H1 (cell line): ENCODE measurements around the gene GLG1. TPM values are rescaled to one million over a fixed set of nuclear protein-coding genes. Genes with fewer than 3 reads are reported as not detected.

Source experiments
- CTCF ChIA-PET: fragments of 300-600 bp; sonication (Branson Sonifier 250); formaldehyde crosslinking; loops from one replicate; lab custom pipeline; 2021; ENCODE audit not compliant: partially characterized antibody; lab: Charles Lee
- POLR2A ChIA-PET: fragments of 300-600 bp; sonication (Branson Sonifier 250); formaldehyde crosslinking; loops from one replicate; lab custom pipeline; 2021; ENCODE audit warnings: inconsistent platforms; ENCODE audit not compliant: partially characterized antibody; lab: Charles Lee
- DNase-seq, 2 experiments: peaks; one replicate each; pipeline versions ENCODE4 v3.0.0 to v3.0.0-alpha.2; 2010 to 2022; ENCODE audit warnings: low spot score in 2 of 2, low read depth in 1 of 2, mixed read lengths in 1 of 2
- FAIRE-seq: peaks from 2 replicates; lab custom pipeline; 2011; peaks lifted over from hg19 to GRCh38; lab: Jason Lieb, UNC
- H2AFZ ChIP-seq: 2 replicates; pipeline ENCODE4 v1.8.1; 2012; ENCODE audit warnings: low read length, inconsistent platforms
- H2AK5ac ChIP-seq: 2 replicates; pipeline ENCODE4 v1.6.1; 2013; ENCODE audit warnings: low read depth, low read length
- H2BK120ac ChIP-seq: replicated peaks from 2 replicates; pipeline ENCODE3; 2013; ENCODE audit warnings: low read depth, low read length, inconsistent platforms
- H2BK12ac ChIP-seq: 2 replicates; pipeline ENCODE4 v1.6.1; 2013; ENCODE audit warnings: low read depth, low read length
- H2BK15ac ChIP-seq: 2 replicates; pipeline ENCODE4 v1.6.1; 2013; ENCODE audit warnings: low read length
- H2BK20ac ChIP-seq: 2 replicates; pipeline ENCODE4 v1.6.1; 2013; ENCODE audit warnings: low read length
- H2BK5ac ChIP-seq: 2 replicates; pipeline ENCODE4 v1.6.1; 2013; ENCODE audit warnings: low read depth, low read length
- H3K14ac ChIP-seq: 2 replicates; pipeline ENCODE4 v1.6.1; 2013; ENCODE audit warnings: inconsistent platforms; ENCODE audit not compliant: insufficient read length
- H3K18ac ChIP-seq: 2 replicates; pipeline ENCODE4 v1.6.1; 2013; ENCODE audit warnings: low read length; ENCODE audit errors: extremely low read depth
- H3K23ac ChIP-seq: 2 replicates; pipeline ENCODE4 v1.6.1; 2013; ENCODE audit warnings: inconsistent platforms; ENCODE audit not compliant: insufficient read length
- H3K23me2 ChIP-seq: 2 replicates; pipeline ENCODE4 v1.6.1; 2013; ENCODE audit warnings: low read depth, low read length
- H3K27ac ChIP-seq: 2 replicates; pipeline ENCODE4 v1.6.1; 2011; ENCODE audit warnings: low read depth, low read length, inconsistent platforms
- H3K27me3 ChIP-seq, 4 experiments: replicated peaks in 1 of 4; 1 replicate in 1 of 4; 2 replicates in 3 of 4; pipeline versions ENCODE4 v1.6.1 to v1.8.1; 2011 to 2013; ENCODE audit warnings: low read length in 3 of 4, mild to moderate bottlenecking in 3 of 4, inconsistent platforms in 2 of 4, mixed read lengths in 2 of 4, moderate library complexity in 1 of 4; ENCODE audit not compliant: control insufficient read depth in 3 of 4, insufficient read depth in 3 of 4; ENCODE audit errors: extremely low read depth in 1 of 4
- H3K36me3 ChIP-seq, 4 experiments: 2 replicates each; pipeline versions ENCODE4 v1.6.1 to v1.8.1; 2011 to 2013; ENCODE audit warnings: mild to moderate bottlenecking in 4 of 4, low read length in 3 of 4, moderate library complexity in 2 of 4, control low read depth in 1 of 4, inconsistent platforms in 1 of 4; ENCODE audit not compliant: insufficient read depth in 4 of 4, control insufficient read depth in 2 of 4
- H3K4ac ChIP-seq: replicated peaks from 2 replicates; pipeline ENCODE3; 2013; ENCODE audit warnings: low read length, low read depth, mixed read lengths, inconsistent platforms; ENCODE audit not compliant: insufficient read length
- H3K4me1 ChIP-seq, 4 experiments: replicated peaks in 1 of 4; 1 replicate in 1 of 4; 2 replicates in 3 of 4; pipeline versions ENCODE4 v1.6.1 to v1.8.1; 2011 to 2013; ENCODE audit warnings: low read length in 3 of 4, inconsistent platforms in 2 of 4, mixed read lengths in 1 of 4; ENCODE audit not compliant: insufficient read depth in 4 of 4, control insufficient read depth in 3 of 4
- H3K4me2 ChIP-seq, 2 experiments: 2 replicates each; pipeline versions ENCODE4 v1.6.1 to v1.8.1; 2011 to 2013; ENCODE audit warnings: low read depth in 2 of 2, low read length in 2 of 2, control low read depth in 1 of 2, inconsistent platforms in 1 of 2, mild to moderate bottlenecking in 1 of 2; ENCODE audit not compliant: insufficient read depth in 1 of 2
- H3K4me3 ChIP-seq, 4 experiments: fragments of 200-600, 300-600 bp in 1 of 4; sonication (generic), shearing (Covaris generic), sonication (Bioruptor Twin) in 1 of 4; 2 replicates each; pipeline versions ENCODE4 v1.5.1 to v1.8.1; 2011 to 2016; ENCODE audit warnings: low read length in 4 of 4, low read depth in 3 of 4, control low read depth in 2 of 4, inconsistent platforms in 2 of 4, mild to moderate bottlenecking in 2 of 4, mixed read lengths in 1 of 4, moderate library complexity in 1 of 4; ENCODE audit not compliant: insufficient read depth in 2 of 4; ENCODE audit errors: extremely low read depth in 1 of 4
- H3K56ac ChIP-seq: replicated peaks from 2 replicates; pipeline ENCODE3; 2013; ENCODE audit warnings: low read depth, mild to moderate bottlenecking, mixed read lengths, low read length, inconsistent platforms; ENCODE audit not compliant: insufficient read length
- H3K79me1 ChIP-seq: 2 replicates; pipeline ENCODE4 v1.6.1; 2013; ENCODE audit warnings: low read depth, low read length, control low read depth
- H3K79me2 ChIP-seq, 2 experiments: 2 replicates each; pipeline versions ENCODE4 v1.6.1 to v1.8.1; 2012 to 2013; ENCODE audit warnings: low read length in 2 of 2, mild to moderate bottlenecking in 2 of 2, inconsistent platforms in 1 of 2; ENCODE audit not compliant: insufficient read depth in 2 of 2, control insufficient read depth in 1 of 2
- H3K9ac ChIP-seq, 4 experiments: replicated peaks in 1 of 4; 1 replicate in 1 of 4; 2 replicates in 3 of 4; pipeline versions ENCODE4 v1.6.1 to v1.8.1; 2011 to 2013; ENCODE audit warnings: low read depth in 3 of 4, low read length in 3 of 4, control low read depth in 2 of 4, mild to moderate bottlenecking in 2 of 4, moderate library complexity in 2 of 4, inconsistent platforms in 1 of 4; ENCODE audit errors: extremely low read depth in 1 of 4
- H3K9me3 ChIP-seq, 2 experiments: 2 replicates each; pipeline versions ENCODE4 v1.6.1 to v1.8.1; 2012 to 2013; ENCODE audit warnings: mild to moderate bottlenecking in 2 of 2, moderate library complexity in 2 of 2, control low read depth in 1 of 2, inconsistent platforms in 1 of 2, low read depth in 1 of 2, low read length in 1 of 2, mixed read lengths in 1 of 2; ENCODE audit not compliant: insufficient read depth in 2 of 2
- H4K20me1 ChIP-seq, 2 experiments: replicated peaks in 1 of 2; 2 replicates each; pipeline versions ENCODE3 to v1.8.1; 2011 to 2013; ENCODE audit warnings: inconsistent platforms in 2 of 2, low read length in 2 of 2, mild to moderate bottlenecking in 1 of 2; ENCODE audit not compliant: insufficient read depth in 2 of 2, control insufficient read depth in 1 of 2
- H4K5ac ChIP-seq: 2 replicates; pipeline ENCODE4 v1.6.1; 2013; ENCODE audit warnings: low read length, low read depth, mixed read lengths, inconsistent platforms; ENCODE audit not compliant: insufficient read length
- H4K8ac ChIP-seq: 2 replicates; pipeline ENCODE4 v1.8.0; 2013; ENCODE audit warnings: mild to moderate bottlenecking, moderate library complexity, low read length, inconsistent platforms; ENCODE audit not compliant: insufficient read depth; ENCODE audit errors: extremely low read depth
- H4K91ac ChIP-seq: replicated peaks from 2 replicates; pipeline ENCODE3; 2013; ENCODE audit warnings: low read length, mixed read lengths, inconsistent platforms; ENCODE audit not compliant: insufficient read length
- BCL11A ChIP-seq, 2 experiments: IDR thresholded peaks; one replicate each; pipeline ENCODE4 v1.6.1; 2011; ENCODE audit warnings: low read depth in 2 of 2, low read length in 2 of 2, mild to moderate bottlenecking in 2 of 2
- CEBPB ChIP-seq: IDR thresholded peaks from 2 replicates; pipeline ENCODE4 v1.6.1; 2012; ENCODE audit warnings: low read depth, low read length
- CHD1 ChIP-seq: IDR thresholded peaks from 2 replicates; pipeline ENCODE4 v1.6.1; 2012; ENCODE audit warnings: low read depth, low read length, improper control_type of control experiment
- NRF1 ChIP-seq: IDR thresholded peaks from 2 replicates; pipeline ENCODE4 v1.6.1; 2011; ENCODE audit warnings: mild to moderate bottlenecking, low read depth, low read length, improper control_type of control experiment
- PHF8 ChIP-seq: fragments of 200-600 bp; sonication (generic); conservative IDR thresholded peaks from 2 replicates; pipeline ENCODE4 v1.7.1; 2012; ENCODE audit warnings: low read depth, mild to moderate bottlenecking, inconsistent platforms, low read length, moderate library complexity
- RXRA ChIP-seq: IDR thresholded peaks from 2 replicates; pipeline ENCODE4 v1.6.1; 2011; ENCODE audit warnings: low read depth, mild to moderate bottlenecking, low read length, moderate library complexity; ENCODE audit not compliant: insufficient read depth
- SAP30 ChIP-seq: fragments of 300-600 bp; sonication (generic); IDR thresholded peaks from 2 replicates; pipeline ENCODE4 v1.7.1; 2012; ENCODE audit warnings: low read length, moderate library complexity, mild to moderate bottlenecking, inconsistent platforms; ENCODE audit not compliant: insufficient read depth, insufficient replicate concordance
- SIN3A ChIP-seq, 2 experiments: IDR thresholded peaks in 1 of 2; conservative IDR thresholded peaks in 1 of 2; 2 replicates each; pipeline ENCODE4 v1.6.1; 2011 to 2012; ENCODE audit warnings: low read length in 2 of 2, improper control_type of control experiment in 1 of 2, low read depth in 1 of 2, mild to moderate bottlenecking in 1 of 2
- SIX5 ChIP-seq: IDR thresholded peaks from 2 replicates; pipeline ENCODE4 v1.6.1; 2011; ENCODE audit warnings: mild to moderate bottlenecking, low read depth, low read length
- TAF7 ChIP-seq: optimal IDR thresholded peaks from 2 replicates; pipeline ENCODE3; 2011; ENCODE audit warnings: low read depth, mild to moderate bottlenecking, inconsistent platforms, low read length, moderate library complexity, borderline replicate concordance
- ZNF274 ChIP-seq: IDR thresholded peaks from 2 replicates; pipeline ENCODE4 v1.7.0; 2012; ENCODE audit warnings: low read length, borderline replicate concordance; ENCODE audit errors: extremely low read depth
- WGBS, 2 experiments: shearing (Covaris generic) in 1 of 2; methylation state at CpG; one replicate each; pipeline versions ENCODE4 v1.1.6 to v1.1.7; 2013 to 2015; ENCODE audit warnings: low lambda C conversion rate in 2 of 2, mixed read lengths in 2 of 2, inconsistent platforms in 1 of 2, low coverage in 1 of 2, missing lambda C conversion rate in 1 of 2; ENCODE audit not compliant: insufficient replicate concordance in 2 of 2, insufficient coverage in 1 of 2, insufficient read length in 1 of 2; ENCODE audit errors: extremely low coverage in 1 of 2, missing lambda C conversion rate in 1 of 2; 5-methylcytosine and 5-hydroxymethylcytosine counted together
- polyA plus RNA-seq, 7 experiments: library from polyadenylated mRNA; depleted of rRNA in 3 of 7; stranded (reverse) in 5 of 7; unstranded in 2 of 7; fragments of >200 nt in 5 of 7; fragments of 200-250 nt in 2 of 7; gene quantifications; 1 replicate in 5 of 7; 2 replicates in 1 of 7; 4 replicates in 1 of 7; pipeline versions ENCODE4 v1.2.1 to v1.2.3, GENCODE V29; 2011 to 2013; ENCODE audit warnings: missing spikeins in 2 of 7, mixed read lengths in 2 of 7
- total RNA-seq: library from RNA; stranded (reverse); fragmentation: NEBNext Ultra II Directional; extraction: Animal tissue kit (Norgen Biotek cat#: 25700); gene quantifications from 2 replicates; pipeline ENCODE4 v1.2.1, GENCODE V29; 2021

The GLG1 gene
- total and polyA plus RNA-seq, 2 of the 8 experiments (the other 6 are each of a cell fraction or from before 2014, with no cell fraction given): 53.4 to 139 TPM

DNA sequence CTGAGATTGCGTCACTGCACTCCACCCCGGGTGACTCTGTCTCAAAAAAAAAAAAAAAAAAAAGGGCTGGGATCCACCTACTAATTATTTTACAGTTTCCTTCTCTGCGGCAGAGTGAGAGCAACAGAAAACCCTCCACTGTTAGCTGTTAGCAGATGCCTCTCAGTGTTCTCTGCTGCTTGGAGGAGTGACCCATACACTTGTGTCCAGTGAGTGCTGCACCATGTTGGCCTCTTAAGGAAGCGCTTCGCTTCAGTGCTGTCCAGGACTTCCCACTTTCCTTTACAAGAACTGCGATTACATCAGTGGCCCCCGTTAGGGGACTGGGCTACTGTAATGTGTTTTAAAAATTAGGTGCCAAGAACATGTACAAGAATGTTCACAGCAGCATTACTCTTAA lies 167.2 kb downstream of the GLG1 start:
- no peak overlapping the region for H3K27ac ChIP-seq
- no peaks in the 10 kb centered on the region for H3K36me3 ChIP-seq
- ChIA-PET POLR2A (no interaction called here), CTCF (no interaction called here)
- no peak overlapping the region for H3K18ac ChIP-seq
- no peak overlapping the region for H2BK20ac ChIP-seq
- H3K4me1 ChIP-seq: no peaks in the 10 kb centered on the region
- H4K91ac ChIP-seq: no peak overlapping the region
- no peaks in the 10 kb centered on the region for H3K27me3 ChIP-seq
- no peaks in the 10 kb centered on the region for H3K79me1 ChIP-seq
- H3K4me2 ChIP-seq: no peak overlapping the region
- H2BK5ac ChIP-seq: no peak overlapping the region
- H3K4ac ChIP-seq: no peak overlapping the region
- no peak overlapping the region for H4K5ac ChIP-seq
- H3K4me3 ChIP-seq: no peak overlapping the region
- no peak overlapping the region for H3K23ac ChIP-seq
- H4K8ac ChIP-seq: no peak overlapping the region
- TF ChIP-seq NRF1 (no peak), SIX5 (no peak), CEBPB (no peak), SIN3A (conservative IDR thresholded peaks at IDR 0.05 in 1 of 2, IDR thresholded peaks at IDR 0.05 in 1 of 2; ENCODE audit: low read depth in 1 of 2, low read length in 2 of 2) (no peak), RXRA (no peak), PHF8 (no peak), CHD1 (no peak), TAF7 (no peak), SAP30 (no peak), BCL11A (IDR thresholded peaks at IDR 0.05; ENCODE audit: low read depth in 2 of 2, low read length in 2 of 2) (no peak), ZNF274 (no peak)
- DNase-seq (no peak), FAIRE-seq (no peak)
- H4K20me1 ChIP-seq: no peaks in the 10 kb centered on the region
- no peaks in the 10 kb centered on the region for H3K9me3 ChIP-seq
- H2BK12ac ChIP-seq: no peak overlapping the region
- H2AK5ac ChIP-seq: no peak overlapping the region
- no peak overlapping the region for H3K9ac ChIP-seq
- 81% methylated on average over 7 of the region's 7 CpGs; no CpG with 5 or more reads in 1 of the 2 experiments for WGBS, 2 experiments
- H2BK120ac ChIP-seq: no peak overlapping the region
- no peaks in the 10 kb centered on the region; the same call in 1 of the 2 replicates for H3K23me2 ChIP-seq
- no peaks in the 10 kb centered on the region for H3K79me2 ChIP-seq
- H3K14ac ChIP-seq: no peak overlapping the region
- no peak overlapping the region for H2BK15ac ChIP-seq
- H2AFZ ChIP-seq: no peak overlapping the region
- no peak overlapping the region for H3K56ac ChIP-seq
